Forelimb muscle (tissue), 1 donor: ENCODE measurements around the gene EPX. TPM values are rescaled to one million over a fixed set of nuclear protein-coding genes. Genes with fewer than 3 reads are reported as not detected.

Source experiments
- DNase-seq: peaks from one replicate; pipeline ENCODE4 v3.0.0-alpha.2; 2013; ENCODE audit warnings: low read depth
- polyA plus RNA-seq: library from polyadenylated mRNA; unstranded; fragments of 120-200 nt; gene quantifications from one replicate; pipeline ENCODE4 v1.2.1, GENCODE V29; 2013; ENCODE audit not compliant: insufficient read length

Gene EPX
- polyA plus RNA-seq, 1 donor: 0.59 TPM

DNA sequence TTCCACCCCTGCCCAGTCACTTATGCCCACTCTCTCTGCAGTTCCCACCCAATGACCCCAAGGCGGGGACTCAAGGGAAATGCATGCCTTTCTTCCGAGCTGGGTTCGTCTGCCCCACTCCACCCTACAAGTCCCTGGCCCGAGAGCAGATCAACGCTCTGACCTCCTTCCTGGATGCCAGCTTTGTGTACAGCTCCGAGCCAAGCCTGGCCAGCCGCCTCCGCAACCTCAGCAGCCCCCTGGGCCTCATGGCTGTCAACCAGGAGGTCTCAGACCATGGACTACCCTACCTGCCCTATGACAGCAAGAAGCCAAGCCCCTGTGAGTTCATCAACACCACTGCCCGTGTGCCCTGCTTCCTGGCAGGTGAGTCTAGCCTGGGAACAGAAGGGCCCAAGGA is 59.6 kb downstream of the EPX start:
- DNase-seq: no peak

DNA sequence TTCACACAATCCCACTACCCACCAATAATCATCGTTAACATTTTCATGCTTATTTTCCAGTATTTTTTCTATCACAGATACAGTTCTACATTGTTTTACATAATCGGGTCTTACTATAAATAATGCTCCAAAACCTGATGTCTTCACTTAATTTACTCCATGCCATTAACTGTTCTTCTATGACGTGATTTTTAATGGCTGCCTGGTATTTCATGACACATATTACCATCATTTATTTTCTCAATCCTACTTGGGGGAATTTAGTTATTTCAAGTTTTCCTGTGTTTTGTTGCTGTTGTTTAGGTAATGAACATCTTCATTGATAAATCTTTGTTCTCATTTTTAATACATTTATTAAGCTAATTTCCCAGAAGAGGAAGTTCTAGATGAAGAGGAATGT is 60.6 kb downstream of the EPX start:
- no peak for DNase-seq

Other genes with a start within 250 kb of the EPX start
- 48.8 TPM for gene CUEDC1, start 237.3 kb upstream of the EPX start, polyA plus RNA-seq
- gene VEZF1, start 204.5 kb upstream of the EPX start, polyA plus RNA-seq: 46.1 TPM
- gene SRSF1, start 185.5 kb upstream of the EPX start, polyA plus RNA-seq: 159 TPM
- gene DYNLL2, start 109.3 kb upstream of the EPX start, polyA plus RNA-seq: 41.0 TPM
- gene OR4D1, start 44.3 kb upstream of the EPX start, polyA plus RNA-seq: not detected
- not detected for gene OR4D2, start 25.7 kb upstream of the EPX start, polyA plus RNA-seq
- 15.1 TPM for gene MKS1, start 26.5 kb downstream of the EPX start, polyA plus RNA-seq
- gene LPO, start 45.9 kb downstream of the EPX start, polyA plus RNA-seq: 0.19 TPM
- gene MPO, start 88.2 kb downstream of the EPX start, polyA plus RNA-seq: 10.5 TPM
- 5.8 TPM for gene TSPOAP1, start 136.1 kb downstream of the EPX start, polyA plus RNA-seq
- gene SUPT4H1, start 159.5 kb downstream of the EPX start, polyA plus RNA-seq: 83.0 TPM
- 0.09 TPM for gene RNF43, start 224.8 kb downstream of the EPX start, polyA plus RNA-seq